Amygdala (tissue), 56 donors: ENCODE measurements around the gene MUC6.

Source experiments
- DNase-seq, 56 donors: peaks; one replicate each; lab custom pipeline; 2025; lab: John Stamatoyannopoulos, UW

MUC6 gene

GRCh38 chr11:971731-972365 is 64.7 kb downstream of the MUC6 start:
- no peak for DNase-seq

- no peak for DNase-seq
Observed at GRCh38 chr11:971092-971690, 65.3 kb downstream of the MUC6 start.

DNA sequence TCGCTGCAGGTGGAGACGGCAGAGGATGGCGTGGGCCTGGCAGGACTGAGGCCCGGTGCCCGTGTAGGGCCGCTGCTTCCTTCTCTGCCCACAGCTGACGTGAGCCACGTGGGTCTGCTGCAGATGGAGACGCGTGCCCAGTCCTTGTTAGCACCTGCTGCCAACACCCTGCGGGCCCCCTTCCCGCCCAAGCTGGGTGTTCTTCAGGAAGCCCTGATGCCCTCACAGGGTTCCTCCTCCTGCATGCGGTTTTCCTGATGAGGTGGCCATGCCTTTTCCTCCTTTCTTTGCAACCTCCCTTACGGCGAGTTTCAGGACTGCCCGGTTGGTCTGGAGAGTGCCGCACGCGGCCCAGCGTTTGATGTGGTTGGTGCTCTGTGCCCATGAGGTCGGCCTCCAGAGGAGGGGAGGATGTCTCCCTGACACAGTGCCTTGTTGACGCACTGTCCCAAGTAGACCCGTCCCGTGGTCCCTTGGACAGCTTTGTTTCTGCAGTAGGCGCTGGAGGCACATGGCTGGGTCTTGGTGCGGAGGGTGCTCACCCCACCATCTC is 66.1 kb downstream of the MUC6 start:
- no peak for DNase-seq

- DNase-seq, result no peak
Observed at GRCh38 chr11:969651-970205, 66.8 kb downstream of the MUC6 start.

GRCh38 chr11:968822-969221 is 67.7 kb downstream of the MUC6 start:
- DNase-seq, result no peak

DNA sequence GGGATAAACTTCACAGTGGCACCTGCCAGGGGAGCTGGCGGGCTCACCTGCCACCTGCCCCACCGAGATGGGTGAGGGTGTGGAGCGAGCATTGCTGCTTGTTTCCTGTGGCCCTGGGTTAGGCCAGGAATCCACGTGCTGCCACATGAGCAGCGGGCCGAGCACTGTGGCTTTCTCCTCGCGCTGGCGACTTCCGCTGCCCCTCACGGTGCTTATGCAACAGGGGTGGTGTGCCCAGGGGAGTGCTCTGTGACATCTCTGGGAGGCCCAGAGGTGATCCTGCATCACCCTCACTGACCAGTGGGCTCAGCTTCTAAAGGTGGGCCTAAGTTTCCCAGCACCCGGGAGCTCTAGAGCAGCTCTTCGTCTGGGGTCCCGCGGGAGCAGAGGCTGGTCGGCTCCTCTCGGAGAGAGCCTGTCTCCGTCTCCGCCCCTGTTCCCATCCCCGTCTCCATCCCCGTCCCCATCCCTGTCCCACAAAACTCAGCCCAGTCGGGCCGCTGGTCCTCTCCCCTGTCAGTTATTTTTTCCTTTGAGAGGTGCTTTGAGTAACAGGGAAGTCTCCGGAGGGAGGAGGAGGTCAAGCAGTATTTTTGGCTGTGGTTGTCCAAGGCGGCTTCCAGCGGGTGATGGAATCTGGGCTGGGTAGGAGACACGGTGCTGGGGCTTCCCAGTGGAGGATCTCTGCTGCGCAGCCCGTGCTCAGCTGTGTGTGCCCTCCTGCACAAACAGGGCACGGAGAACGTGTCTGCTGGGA is 68.3 kb downstream of the MUC6 start:
- DNase-seq, result no peak

DNA sequence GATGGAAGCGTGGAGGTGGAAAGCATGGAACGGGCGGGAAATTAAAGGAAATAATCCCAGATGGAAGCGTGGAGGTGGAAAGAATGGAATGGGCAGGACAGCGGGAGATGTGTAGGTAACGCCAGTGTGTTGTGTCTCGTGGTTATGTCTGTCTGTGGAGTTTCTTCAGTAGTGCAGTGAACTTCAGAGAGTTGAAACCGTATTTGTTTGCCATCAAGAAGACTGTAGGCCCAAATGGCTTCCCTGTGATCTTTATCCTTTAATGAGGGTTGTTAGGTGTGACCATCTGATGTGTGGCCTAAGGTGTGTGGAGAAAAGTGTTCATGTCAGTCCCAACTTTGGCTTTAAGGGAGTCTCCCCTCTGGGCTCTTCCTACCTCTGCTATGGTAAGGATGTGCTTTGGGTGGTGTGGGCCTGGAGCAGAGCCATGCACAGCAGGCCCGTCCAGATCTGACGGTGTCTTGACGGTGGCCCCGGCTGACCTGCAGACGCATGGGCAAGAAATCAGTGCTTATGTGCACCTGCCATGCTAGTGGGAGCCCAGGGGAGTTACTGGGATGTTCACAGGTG is 71.2 kb downstream of the MUC6 start:
- no peak for DNase-seq

DNA sequence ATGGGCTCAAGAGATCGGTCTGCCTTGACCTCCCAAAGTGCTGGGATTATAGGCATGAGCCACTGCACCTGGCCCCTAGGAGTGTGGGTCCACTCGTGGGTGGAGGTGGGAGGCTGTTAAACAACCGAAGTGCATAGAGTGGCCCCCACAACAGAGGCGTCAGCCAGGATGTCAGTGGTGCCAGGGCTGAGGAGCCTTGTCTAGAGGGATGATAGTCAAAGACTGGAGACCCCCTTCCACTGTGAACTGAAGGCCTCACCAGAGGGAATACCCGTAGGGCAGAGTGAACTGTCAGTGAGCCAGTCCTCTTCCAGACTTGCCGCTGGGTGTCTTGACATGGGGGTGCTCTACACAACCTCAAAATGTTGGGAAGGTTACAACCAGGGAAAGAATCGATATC is 72.7 kb downstream of the MUC6 start:
- no peak for DNase-seq
